HG03039 (cell line): ENCODE results near the gene VKORC1.

Source experiments
- ATAC-seq: cut with Tn5 transposase; IDR thresholded peaks from one replicate; pipeline ENCODE4 v1.9.1; 2021; ENCODE audit warnings: mild to moderate bottlenecking, moderate library complexity; ENCODE audit not compliant: unreplicated experiment

The VKORC1 gene

GRCh38 chr16:31063843-31064611 lies 30.6 kb downstream of the VKORC1 start:
- no peak for ATAC-seq

- no peak for ATAC-seq
Measured at GRCh38 chr16:31063495-31063842, 31.1 kb downstream of the VKORC1 start.

DNA sequence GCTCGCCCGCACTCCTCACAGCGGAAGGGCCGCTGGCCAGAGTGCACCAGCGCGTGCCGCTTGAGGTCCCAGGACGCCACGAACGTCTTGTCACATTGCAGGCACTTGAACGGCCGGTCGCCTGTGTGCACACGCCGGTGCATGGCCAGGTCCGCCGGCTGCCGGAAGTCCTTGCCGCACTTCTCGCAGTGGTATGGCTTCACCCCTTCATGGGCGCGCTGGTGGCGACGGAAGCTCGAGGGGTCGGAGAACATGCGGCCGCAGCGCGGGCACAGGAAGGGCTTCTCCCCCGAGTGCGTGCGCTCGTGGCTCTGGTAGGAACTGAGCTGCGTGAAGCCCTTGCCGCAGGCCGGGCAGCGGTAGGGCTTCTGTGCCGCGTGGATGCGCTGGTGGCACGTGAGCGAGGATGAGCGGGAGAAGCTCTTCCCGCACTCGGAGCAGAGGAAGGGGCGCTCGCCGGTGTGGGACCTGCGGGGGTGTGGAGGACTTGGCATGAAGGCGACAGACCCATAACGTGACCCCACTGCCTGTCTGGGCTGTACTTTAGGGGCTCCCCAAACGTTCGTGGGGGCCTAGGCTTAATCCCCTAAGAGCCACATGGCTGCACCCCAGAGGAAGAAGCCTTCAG lies 32.7 kb downstream of the VKORC1 start:
- ATAC-seq, result no peak

GRCh38 chr16:31061126-31061812 lies 33.3 kb downstream of the VKORC1 start:
- ATAC-seq, result no peak

- no peak for ATAC-seq
Measured at GRCh38 chr16:31055613-31056012, 39.0 kb downstream of the VKORC1 start.

DNA sequence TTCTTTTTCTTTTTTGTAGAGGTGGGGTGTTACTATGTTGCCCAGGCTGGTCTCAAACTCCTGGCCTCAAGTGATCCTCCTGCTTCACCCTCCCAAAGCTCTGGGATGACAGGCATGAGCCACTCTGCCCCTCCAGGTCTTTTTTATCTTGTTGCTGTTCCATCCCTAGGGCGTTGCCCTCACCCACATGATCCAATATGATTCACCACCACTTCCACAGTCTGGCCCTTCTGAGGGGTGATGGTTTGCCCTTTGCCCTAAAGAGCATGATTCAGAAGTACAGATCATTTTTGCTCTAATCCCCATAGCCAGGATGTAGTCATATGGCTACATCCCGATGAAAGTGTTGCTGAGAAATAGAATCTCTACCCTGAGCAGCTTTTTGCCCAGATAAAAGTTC lies 42.5 kb downstream of the VKORC1 start:
- ATAC-seq, result no peak

DNA sequence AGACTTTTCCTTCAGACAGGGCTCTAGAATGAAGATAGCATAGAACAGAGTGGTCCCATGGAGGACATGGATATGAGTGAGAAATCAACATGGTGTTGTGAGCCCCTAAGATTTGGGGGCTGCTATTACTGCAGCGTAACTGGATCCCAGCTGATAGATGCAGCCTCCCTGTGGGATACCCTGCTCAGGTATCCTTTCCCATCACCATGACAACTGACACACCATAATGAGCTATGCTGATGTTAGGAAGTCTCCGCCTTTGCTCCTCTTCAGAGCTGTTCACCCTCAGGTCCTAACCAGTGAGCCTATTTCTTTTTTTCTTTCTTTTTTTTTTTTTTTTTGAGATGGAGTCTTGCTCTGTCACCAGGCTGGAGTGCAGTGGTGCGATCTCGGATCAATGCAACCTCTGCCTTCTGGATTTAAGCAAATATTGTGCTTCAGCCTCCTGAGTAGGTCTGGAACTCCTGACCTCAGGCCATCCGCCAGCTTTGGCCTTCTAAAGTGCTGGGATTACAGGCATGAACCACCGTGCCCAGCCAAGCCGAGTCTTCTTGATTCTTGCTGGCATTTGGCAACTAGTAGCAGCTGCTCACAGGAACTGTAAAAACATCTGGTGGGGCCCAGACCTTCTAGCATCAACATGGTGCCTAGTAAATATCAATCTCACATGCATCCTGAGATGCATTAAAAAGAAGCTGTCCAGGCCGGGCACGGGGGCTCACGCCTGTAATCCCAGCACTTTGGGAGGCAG lies 44.1 kb downstream of the VKORC1 start:
- ATAC-seq, result no peak

- ATAC-seq, result no peak
Measured at GRCh38 chr16:31043898-31044481, 50.6 kb downstream of the VKORC1 start.

DNA sequence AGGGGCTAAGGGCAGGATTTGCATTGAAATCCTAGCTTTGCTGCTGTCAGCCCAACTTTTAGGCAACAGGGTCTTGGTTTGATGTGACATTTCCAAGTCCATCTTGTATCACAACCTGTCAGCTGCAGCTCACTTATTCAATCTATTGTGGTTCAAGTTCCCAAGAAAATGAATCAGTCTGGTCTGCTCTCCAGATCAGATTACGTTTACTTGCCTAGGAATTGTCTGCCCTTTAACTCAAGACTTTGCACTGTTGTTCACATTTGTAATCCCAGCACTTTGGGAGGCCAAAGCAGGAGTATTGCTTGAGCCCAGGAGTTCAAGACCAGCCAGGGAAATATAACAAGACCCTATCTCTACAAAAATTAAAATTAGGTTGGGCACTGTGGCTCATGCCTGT lies 51.2 kb downstream of the VKORC1 start:
- no peak for ATAC-seq

GRCh38 chr16:31042866-31043265 lies 51.7 kb downstream of the VKORC1 start:
- ATAC-seq, result no peak
